Bronchial epithelial cell (primary cell): ENCODE results near the gene MAGIX. TPM values are rescaled to one million over a fixed set of nuclear protein-coding genes. Genes with fewer than 3 reads are reported as not detected.

Experiments
- DNase-seq: peaks from one replicate; pipeline ENCODE4 v3.0.0-alpha.2; 2010; ENCODE audit warnings: low read depth
- FAIRE-seq: peaks from 2 replicates; lab custom pipeline; 2011; peaks lifted over from hg19 to GRCh38; lab: Jason Lieb, UNC
- H3K27me3 ChIP-seq: 2 replicates; pipeline ENCODE4 v1.5.1; 2011; ENCODE audit warnings: low read length; ENCODE audit not compliant: control insufficient read depth, insufficient read depth
- H3K36me3 ChIP-seq: 2 replicates; pipeline ENCODE4 v1.5.1; 2011; ENCODE audit warnings: low read length; ENCODE audit not compliant: control insufficient read depth, insufficient read depth
- H3K4me3 ChIP-seq: 2 replicates; pipeline ENCODE4 v1.5.1; 2011; ENCODE audit warnings: mild to moderate bottlenecking, low read depth, low read length, control low read depth
- total RNA-seq: library from RNA; depleted of rRNA; stranded (reverse); fragments of >200 nt; gene quantifications from 2 replicates; pipeline ENCODE4 v1.2.1, GENCODE V29; 2014
- TF ChIP-seq, protein P1 (sequence below): IDR thresholded peaks from 2 replicates; pipeline ENCODE4 v1.5.1; 2011; ENCODE audit warnings: mild to moderate bottlenecking, moderate library complexity, low read length, control low read depth, inconsistent platforms; ENCODE audit not compliant: insufficient read depth, severe bottlenecking

Gene MAGIX
- total RNA-seq, 1 donor from 2014 or later, result 3.7 TPM

DNA sequence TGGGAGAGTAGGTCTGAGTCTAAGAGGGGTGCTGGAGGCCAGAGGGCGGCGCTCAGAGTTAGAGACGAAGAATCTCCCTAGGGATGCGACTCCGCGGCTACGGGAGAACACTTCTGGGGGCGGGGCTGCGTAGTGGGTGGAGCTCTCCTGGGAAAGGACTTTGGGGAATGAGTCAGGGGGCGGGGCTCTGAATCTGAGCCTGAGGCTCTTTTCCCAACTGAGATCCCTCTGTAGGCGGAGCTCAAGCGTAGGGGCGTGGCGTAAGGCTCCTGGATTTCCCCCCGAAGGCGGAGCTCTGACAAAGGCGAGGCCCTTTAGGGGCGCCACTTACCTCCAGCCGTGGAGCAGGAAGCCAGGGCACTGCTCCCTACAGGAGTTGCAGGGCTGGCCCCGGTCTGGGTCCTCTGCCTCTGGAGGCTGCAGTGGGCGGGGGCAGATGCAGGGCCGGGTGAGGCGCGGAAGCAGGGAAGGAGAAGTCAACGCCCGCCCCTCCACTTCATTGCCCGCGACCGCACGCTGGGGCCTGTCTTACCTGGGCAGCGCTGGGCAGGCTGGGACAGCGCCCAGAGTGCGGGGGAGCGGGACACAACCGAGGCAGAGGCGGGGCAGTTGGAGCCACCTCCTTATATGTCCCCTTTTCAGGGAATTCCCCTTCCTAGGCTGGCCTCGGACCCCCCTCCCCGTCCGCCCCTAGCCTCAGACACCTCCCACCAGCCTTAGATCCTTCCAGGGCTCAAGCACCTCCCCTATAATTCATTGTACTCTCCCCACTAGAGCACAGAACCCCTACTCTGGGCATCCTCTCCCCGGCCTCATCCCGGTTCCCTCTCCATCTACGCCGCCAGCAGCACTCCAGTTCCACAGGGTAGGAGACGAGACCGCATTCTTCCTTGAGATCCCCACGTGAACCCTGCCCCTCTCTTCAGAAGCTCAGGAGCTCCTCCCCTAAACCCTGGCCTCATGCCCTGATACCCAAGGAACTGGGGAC is 22.0 kb downstream of the MAGIX start:
- FAIRE-seq (no peak), DNase-seq (peak; percentile 82)
- TF ChIP-seq, protein P1, sequence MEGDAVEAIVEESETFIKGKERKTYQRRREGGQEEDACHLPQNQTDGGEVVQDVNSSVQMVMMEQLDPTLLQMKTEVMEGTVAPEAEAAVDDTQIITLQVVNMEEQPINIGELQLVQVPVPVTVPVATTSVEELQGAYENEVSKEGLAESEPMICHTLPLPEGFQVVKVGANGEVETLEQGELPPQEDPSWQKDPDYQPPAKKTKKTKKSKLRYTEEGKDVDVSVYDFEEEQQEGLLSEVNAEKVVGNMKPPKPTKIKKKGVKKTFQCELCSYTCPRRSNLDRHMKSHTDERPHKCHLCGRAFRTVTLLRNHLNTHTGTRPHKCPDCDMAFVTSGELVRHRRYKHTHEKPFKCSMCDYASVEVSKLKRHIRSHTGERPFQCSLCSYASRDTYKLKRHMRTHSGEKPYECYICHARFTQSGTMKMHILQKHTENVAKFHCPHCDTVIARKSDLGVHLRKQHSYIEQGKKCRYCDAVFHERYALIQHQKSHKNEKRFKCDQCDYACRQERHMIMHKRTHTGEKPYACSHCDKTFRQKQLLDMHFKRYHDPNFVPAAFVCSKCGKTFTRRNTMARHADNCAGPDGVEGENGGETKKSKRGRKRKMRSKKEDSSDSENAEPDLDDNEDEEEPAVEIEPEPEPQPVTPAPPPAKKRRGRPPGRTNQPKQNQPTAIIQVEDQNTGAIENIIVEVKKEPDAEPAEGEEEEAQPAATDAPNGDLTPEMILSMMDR, result no peak
- Histone ChIP-seq H3K27me3 (no peaks in the 10 kb centered on the region), H3K36me3 (peaks cover 10% of the 10 kb centered on the region), H3K4me3 (peak overlapping the region; percentile 74)

DNA sequence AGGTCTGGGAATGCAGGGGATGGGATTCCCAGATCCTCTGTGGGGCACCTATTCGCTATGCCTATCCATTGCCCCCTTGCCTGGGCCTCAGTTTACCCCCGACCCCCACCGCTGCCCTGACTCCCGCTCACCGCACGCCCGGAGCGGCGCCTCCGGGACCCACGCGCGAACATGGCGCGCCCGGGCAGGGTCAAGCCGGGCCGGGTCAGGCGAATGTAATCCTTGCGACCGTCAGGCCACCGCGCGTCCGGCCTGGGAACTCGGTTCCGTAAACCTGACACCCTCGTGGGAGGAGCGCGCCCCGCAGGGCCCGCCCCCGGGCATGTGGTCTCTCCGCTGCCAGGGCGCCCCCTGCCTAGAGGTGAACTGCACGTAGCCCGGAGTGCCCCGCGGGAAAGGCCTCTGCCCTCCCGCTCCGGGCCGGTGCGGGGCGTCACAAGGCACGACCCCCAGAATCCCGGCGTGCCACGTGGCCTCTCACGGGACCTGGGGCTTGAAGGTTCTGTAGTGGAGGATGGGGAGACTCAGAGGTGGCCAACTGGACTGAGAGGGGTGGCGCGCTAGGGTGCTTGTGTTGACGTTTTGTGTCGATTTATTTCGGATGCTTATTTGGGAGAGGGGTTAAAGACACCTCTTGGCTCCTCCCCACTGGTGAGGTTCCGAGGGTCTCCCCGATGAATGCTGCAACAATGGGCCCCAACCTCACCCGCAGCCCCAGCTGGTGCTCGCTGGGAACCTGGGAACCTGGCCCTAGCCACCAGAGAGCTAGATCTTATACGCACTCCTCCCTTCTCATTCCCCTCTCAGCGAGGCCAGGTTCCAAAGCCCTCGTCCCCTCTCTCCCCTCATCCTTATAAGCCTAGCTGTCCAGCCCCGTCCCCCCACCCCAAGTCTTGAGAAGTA is 23.8 kb downstream of the MAGIX start, which contains the start of gene PRICKLE3:
Gene PRICKLE3, minus strand, starts transcription at position 249 of the 903 bp plus-strand sequence. Its CDS starts 76 bp downstream, at position 173.
- DNase-seq (peak; percentile 40), FAIRE-seq (no peak)
- Histone ChIP-seq H3K36me3 (peaks cover 6% of the 10 kb centered on the region), H3K4me3 (peak within 1 kb of the TSS; percentile 74), H3K27me3 (no peaks in the 10 kb centered on the region)
- TF ChIP-seq, protein P1, result peak; percentile 54

DNA sequence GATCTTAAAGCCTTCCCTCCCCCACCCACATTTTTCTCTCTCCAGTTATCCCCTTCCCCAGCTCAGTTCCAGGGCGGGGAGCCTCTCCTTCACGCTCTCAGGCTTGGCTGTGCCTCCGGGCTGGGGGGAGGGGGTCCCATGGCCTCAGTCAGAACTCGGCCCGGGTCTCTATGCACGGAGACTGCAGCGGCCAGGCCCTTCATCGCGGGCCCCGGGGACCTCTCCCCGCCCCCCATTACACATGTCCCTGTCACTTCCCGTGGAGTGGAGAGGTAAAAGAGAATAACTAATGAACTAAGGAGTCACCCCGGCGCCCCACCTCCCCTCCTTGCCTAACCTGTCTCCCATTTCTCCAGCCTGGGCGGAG is 24.5 kb downstream of the MAGIX start:
- no peaks in the 10 kb centered on the region for H3K27me3 ChIP-seq
- no peak overlapping the region for H3K4me3 ChIP-seq
- TF ChIP-seq, protein P1, result no peak
- H3K36me3 ChIP-seq, result peaks cover 6% of the 10 kb centered on the region
- DNase-seq (no peak), FAIRE-seq (no peak)

- TF ChIP-seq, protein P1, result no peak
- H3K36me3 ChIP-seq, result peaks cover 3% of the 10 kb centered on the region
- H3K4me3 ChIP-seq, result no peak overlapping the region
- DNase-seq, result no peak
- no peak for FAIRE-seq
- no peaks in the 10 kb centered on the region for H3K27me3 ChIP-seq
Measured at GRCh38 chrX:49187526-49187925, 25.0 kb downstream of the MAGIX start.

- FAIRE-seq, result no peak
- TF ChIP-seq, protein P1, result no peak
Measured at GRCh38 chrX:49188468-49189076, 26.0 kb downstream of the MAGIX start.

More at GRCh38 chrX:49188468-49189076, 26.0 kb downstream of the MAGIX start:
- no peaks in the 10 kb centered on the region for H3K27me3 ChIP-seq
- no peaks in the 10 kb centered on the region for H3K36me3 ChIP-seq
- no peak for DNase-seq
- H3K4me3 ChIP-seq, result no peak overlapping the region
